IMR-90 (cell line): ENCODE measurements around the gene DYNC1H1. TPM values are rescaled to one million over a fixed set of nuclear protein-coding genes. Genes with fewer than 3 reads are reported as not detected.

Source experiments
- ATAC-seq: fragments of 200-7000 bp; cut with Tn5 transposase; 2 replicates; pipeline ENCODE4 v1.9.1; 2020; ENCODE audit warnings: low read depth, mild to moderate bottlenecking, moderate library complexity
- BruUV-seq: library from RNA; stranded (reverse); fragments of 400-500 nt; replicated peaks from 2 replicates; lab custom pipeline; 2021; lab: Mats Ljungman, UMichigan
- CTCF ChIA-PET: fragments of 300-600 bp; formaldehyde crosslinking; extraction: SDS; loops from one replicate; lab custom pipeline; 2021; ENCODE audit warnings: antibody characterized with exemption; lab: Yijun Ruan, JAX
- POLR2A ChIA-PET: fragments of 300-600 bp; sonication (Branson Sonifier 250); formaldehyde crosslinking; loops from one replicate; lab custom pipeline; 2022; ENCODE audit warnings: antibody characterized with exemption; ENCODE audit not compliant: unreplicated experiment; lab: Charles Lee
- DNase-seq: peaks from one replicate; pipeline ENCODE4 v3.0.0; 2013
- H2AFZ ChIP-seq: replicated peaks from 2 replicates; pipeline ENCODE3; 2013; ENCODE audit warnings: low read length, mild to moderate bottlenecking; ENCODE audit not compliant: poor library complexity
- H2AK5ac ChIP-seq: 2 replicates; pipeline ENCODE4 v1.6.1; 2013; ENCODE audit warnings: low read depth, low read length, inconsistent platforms
- H2AK9ac ChIP-seq: replicated peaks from 2 replicates; pipeline ENCODE3; 2013; ENCODE audit warnings: mild to moderate bottlenecking, low read depth, low read length, moderate library complexity; ENCODE audit not compliant: poor library complexity
- H2BK120ac ChIP-seq: 2 replicates; pipeline ENCODE4 v1.6.1; 2013; ENCODE audit warnings: low read depth, low read length, inconsistent platforms
- H2BK15ac ChIP-seq: 3 replicates; pipeline ENCODE4 v1.6.1; 2013; ENCODE audit warnings: low read depth, low read length, inconsistent platforms
- H2BK20ac ChIP-seq: 2 replicates; pipeline ENCODE4 v1.6.1; 2013; ENCODE audit warnings: low read depth, mild to moderate bottlenecking, inconsistent platforms, low read length, moderate library complexity
- H2BK5ac ChIP-seq: 2 replicates; pipeline ENCODE4 v1.6.1; 2013; ENCODE audit warnings: mild to moderate bottlenecking, low read depth, low read length, inconsistent platforms; ENCODE audit not compliant: poor library complexity, severe bottlenecking
- H3K14ac ChIP-seq: replicated peaks from 2 replicates; pipeline ENCODE4 v1.6.1; 2013; ENCODE audit warnings: low read depth, low read length, inconsistent platforms
- H3K18ac ChIP-seq: 2 replicates; pipeline ENCODE4 v1.6.1; 2013; ENCODE audit warnings: low read depth, low read length, control low read depth
- H3K23ac ChIP-seq: 2 replicates; pipeline ENCODE4 v1.6.1; 2013; ENCODE audit warnings: low read depth, low read length, inconsistent platforms
- H3K27ac ChIP-seq: 2 replicates; pipeline ENCODE4 v1.5.1; 2013; ENCODE audit warnings: mild to moderate bottlenecking, control low read depth, low read length; ENCODE audit not compliant: insufficient read depth
- H3K27me3 ChIP-seq: 2 replicates; pipeline ENCODE4 v1.6.1; 2013; ENCODE audit warnings: low read length; ENCODE audit not compliant: control insufficient read depth, insufficient read depth
- H3K36me3 ChIP-seq: 2 replicates; pipeline ENCODE4 v1.6.1; 2013; ENCODE audit warnings: low read length, mixed read lengths; ENCODE audit not compliant: control insufficient read depth, insufficient read depth
- H3K4ac ChIP-seq: 2 replicates; pipeline ENCODE4 v1.6.1; 2013; ENCODE audit warnings: low read depth, low read length, inconsistent platforms
- H3K4me1 ChIP-seq: 2 replicates; pipeline ENCODE4 v1.6.1; 2013; ENCODE audit warnings: low read length, mixed read lengths; ENCODE audit not compliant: control insufficient read depth, insufficient read depth
- H3K4me2 ChIP-seq: 2 replicates; pipeline ENCODE4 v1.6.1; 2013; ENCODE audit warnings: low read depth, mild to moderate bottlenecking, control low read depth, low read length, moderate library complexity
- H3K4me3 ChIP-seq: 2 replicates; pipeline ENCODE4 v1.5.1; 2013; ENCODE audit warnings: low read depth, mild to moderate bottlenecking, control low read depth, low read length, moderate library complexity; ENCODE audit not compliant: insufficient read depth
- H3K56ac ChIP-seq: 2 replicates; pipeline ENCODE4 v1.6.1; 2013; ENCODE audit warnings: low read length, inconsistent platforms; ENCODE audit not compliant: insufficient read depth; ENCODE audit errors: extremely low read depth
- H3K79me1 ChIP-seq, 2 experiments: 2 replicates each; pipeline ENCODE4 v1.6.1; 2013; ENCODE audit warnings: low read length in 2 of 2, inconsistent platforms in 1 of 2, low read depth in 1 of 2
- H3K9ac ChIP-seq: 2 replicates; pipeline ENCODE4 v1.6.1; 2013; ENCODE audit warnings: low read depth, low read length, control low read depth
- H3K9me1 ChIP-seq: 2 replicates; pipeline ENCODE4 v1.6.1; 2013; ENCODE audit warnings: low read length, inconsistent platforms; ENCODE audit not compliant: insufficient read depth
- H3K9me3 ChIP-seq: 2 replicates; pipeline ENCODE4 v1.6.1; 2013; ENCODE audit warnings: low read length; ENCODE audit not compliant: control insufficient read depth, insufficient read depth
- H4K20me1 ChIP-seq: 2 replicates; pipeline ENCODE4 v1.6.1; 2013; ENCODE audit warnings: low read length, inconsistent platforms; ENCODE audit not compliant: insufficient read depth
- H4K5ac ChIP-seq: 2 replicates; pipeline ENCODE4 v1.6.1; 2013; ENCODE audit warnings: mild to moderate bottlenecking, low read depth, low read length, control low read depth
- H4K8ac ChIP-seq, 2 experiments: 2 replicates each; pipeline ENCODE4 v1.6.1; 2013; ENCODE audit warnings: low read depth in 2 of 2, low read length in 2 of 2, control low read depth in 1 of 2, inconsistent platforms in 1 of 2
- H4K91ac ChIP-seq: 2 replicates; pipeline ENCODE4 v1.6.1; 2013; ENCODE audit warnings: low read depth, low read length, inconsistent platforms; ENCODE audit not compliant: insufficient read depth
- FOS ChIP-seq: fragments of 150-350 bp; IDR thresholded peaks from 2 replicates; pipeline ENCODE4 v1.6.1; 2016; ENCODE audit warnings: low read depth, low read length
- RFX5 ChIP-seq: IDR thresholded peaks from 2 replicates; pipeline ENCODE4 v1.8.0; 2012; ENCODE audit warnings: low read depth, mild to moderate bottlenecking, low read length, moderate library complexity
- WGBS, 2 experiments: methylation state at CpG; one replicate each; pipeline versions ENCODE4 v1.1.5 to v1.1.7; 2013; ENCODE audit warnings: missing lambda C conversion rate in 2 of 2; ENCODE audit not compliant: insufficient read length in 1 of 2; ENCODE audit errors: extremely low coverage in 2 of 2; 5-methylcytosine and 5-hydroxymethylcytosine counted together
- dilution Hi-C: fragments of 300-500 bp; cut with HindIII; formaldehyde crosslinking; loops from one replicate; pipeline ENCODE4 v1.14.3; 2018; ENCODE audit warnings: low sequenced_read_pairs; ENCODE audit not compliant: unreplicated experiment
- in situ Hi-C: fragments of 300-500 bp; cut with MboI; formaldehyde crosslinking; loops from 3 replicates; pipeline ENCODE4 v1.14.3; 2019; ENCODE audit warnings: low sequenced_read_pairs, inconsistent platforms, mixed read lengths
- intact Hi-C: fragments of 100-400 bp; cut with micrococcal nuclease; formaldehyde crosslinking; loops from 2 replicates; pipeline ENCODE4 v1.10.0; 2022
- polyA plus RNA-seq, 3 experiments: library from polyadenylated mRNA; depleted of rRNA; stranded (reverse); fragments of >200 nt; gene quantifications; 2 replicates each; pipeline ENCODE4 v1.2.3, GENCODE V29; 2012; ENCODE audit warnings: low replicate concordance in 1 of 3
- total RNA-seq: library from RNA; depleted of rRNA; stranded (reverse); fragments of >200 nt; gene quantifications from 2 replicates; pipeline ENCODE4 v1.2.3, GENCODE V29; 2012

DYNC1H1 gene
- total and polyA plus RNA-seq, 2 of the 4 experiments (the other 2 are of a cell fraction), result 240 to 670 TPM

DNA sequence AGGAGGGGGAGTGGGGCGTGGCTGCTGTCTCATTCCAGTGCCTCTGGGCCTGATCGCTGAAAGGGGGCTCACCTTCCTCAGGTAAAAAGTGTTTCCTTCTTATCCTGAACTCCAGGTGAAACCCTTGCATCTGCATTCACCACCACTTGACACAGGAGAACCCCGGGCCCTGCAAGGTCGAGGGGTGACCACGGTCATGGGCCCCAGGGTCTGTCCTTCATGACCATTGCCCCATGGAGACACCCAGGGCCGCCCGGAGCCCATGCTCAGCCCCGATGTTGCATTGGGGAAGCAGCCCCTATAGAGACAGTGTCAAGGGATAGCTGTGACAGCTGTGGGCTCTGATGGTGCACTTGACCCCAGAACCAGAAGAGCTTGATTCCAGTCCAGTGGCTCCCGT is 34.4 kb upstream of the DYNC1H1 start:
- CTCF ChIA-PET, result no interaction called here
- POLR2A ChIA-PET, result interaction anchor here (0.6 kb wide), 1 partner anchor 15 kb away, joined by 5 read pairs; no protein-coding TSS in a partner anchor
- intact Hi-C loops, result loop anchor here (10.0 kb wide), 1 partner anchor 155 kb away; no protein-coding TSS in a partner anchor

More for the DNA sequence above, 34.4 kb upstream of the DYNC1H1 start:
- Histone ChIP-seq H4K20me1 (peaks cover 5% of the 10 kb centered on the region; the same call in 1 of the 2 replicates), H3K56ac (no peak overlapping the region), H2AK9ac (no peak overlapping the region), H3K9ac (no peak overlapping the region), H3K14ac (no peak overlapping the region), H3K4me3 (no peak overlapping the region), H2AK5ac (no peak overlapping the region), H3K79me1 (peaks cover 6 to 8% of the 10 kb centered on the region in 2 experiments), H3K27ac (no peak overlapping the region), H3K23ac (no peak overlapping the region), H3K36me3 (peaks cover 9% of the 10 kb centered on the region; the same call in 1 of the 2 replicates), H4K91ac (no peak overlapping the region), H2BK15ac (no peak overlapping the region), H3K9me1 (peaks cover 8% of the 10 kb centered on the region), H3K4me1 (peaks cover 4% of the 10 kb centered on the region), H2BK20ac (no peak overlapping the region), H3K9me3 (no peaks in the 10 kb centered on the region), H3K18ac (no peak overlapping the region), H3K4ac (no peak overlapping the region), H3K27me3 (no peaks in the 10 kb centered on the region; the same call in 1 of the 2 replicates), H2BK5ac (no peak overlapping the region), H4K5ac (no peak overlapping the region), H2AFZ (no peak overlapping the region), H2BK120ac (no peak overlapping the region), H3K4me2 (no peak overlapping the region), H4K8ac (no peak overlapping the region)
- ATAC-seq, result no peak
- no CpG with 5 or more reads among the region's 9 CpGs for WGBS, 2 experiments
- in situ Hi-C loops, result no loop called here
- no peak for DNase-seq
- dilution Hi-C loops, result no loop called here
- BruUV-seq, result no TSS peak
- TF ChIP-seq RFX5 (no peak), FOS (no peak)
